ENCODE measurements around the gene IRF2BP1.
"Not testable (repeated sequence)": the region's sequence is repeated elsewhere in the genome, so short reads cannot be mapped to it uniquely, and the experiment has no call there.

IRF2BP1 gene

GRCh38 chr19:45901912-45902650, 16.1 kb upstream of the IRF2BP1 start, which contains the start of gene MYPOP:
TSS of gene MYPOP (minus strand) at chr19:45902613. CDS start at chr19:45901773, 840 bp downstream.
- no peak for DNase-seq (ENCODE audit: low read depth)

DNA sequence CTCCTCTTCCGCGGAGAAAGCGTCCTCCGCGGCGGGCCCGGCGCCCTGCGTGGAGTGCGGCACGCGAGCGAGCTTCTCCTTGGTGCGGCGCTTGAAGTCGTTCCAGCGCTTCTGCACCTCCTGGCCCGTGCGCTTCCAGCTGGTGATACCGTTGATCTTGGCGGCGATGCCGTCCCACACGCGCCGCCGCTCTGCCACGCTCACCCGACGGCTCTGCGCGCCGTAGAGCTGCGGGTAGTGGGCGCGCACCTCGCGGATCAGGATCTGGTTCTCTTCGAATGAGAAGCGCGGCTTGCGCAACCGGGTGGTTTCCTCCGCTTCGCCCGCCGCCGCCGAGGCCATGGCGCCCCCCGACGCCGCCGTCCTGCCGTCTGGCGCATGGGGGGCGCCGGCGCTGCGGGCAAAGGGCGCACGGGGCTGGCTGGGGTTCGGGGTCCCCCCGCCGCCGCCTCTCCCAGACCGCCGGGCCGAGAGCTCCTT, 15.5 kb upstream of the IRF2BP1 start:
- peak; percentile 73 for DNase-seq (ENCODE audit: low read depth)

DNA sequence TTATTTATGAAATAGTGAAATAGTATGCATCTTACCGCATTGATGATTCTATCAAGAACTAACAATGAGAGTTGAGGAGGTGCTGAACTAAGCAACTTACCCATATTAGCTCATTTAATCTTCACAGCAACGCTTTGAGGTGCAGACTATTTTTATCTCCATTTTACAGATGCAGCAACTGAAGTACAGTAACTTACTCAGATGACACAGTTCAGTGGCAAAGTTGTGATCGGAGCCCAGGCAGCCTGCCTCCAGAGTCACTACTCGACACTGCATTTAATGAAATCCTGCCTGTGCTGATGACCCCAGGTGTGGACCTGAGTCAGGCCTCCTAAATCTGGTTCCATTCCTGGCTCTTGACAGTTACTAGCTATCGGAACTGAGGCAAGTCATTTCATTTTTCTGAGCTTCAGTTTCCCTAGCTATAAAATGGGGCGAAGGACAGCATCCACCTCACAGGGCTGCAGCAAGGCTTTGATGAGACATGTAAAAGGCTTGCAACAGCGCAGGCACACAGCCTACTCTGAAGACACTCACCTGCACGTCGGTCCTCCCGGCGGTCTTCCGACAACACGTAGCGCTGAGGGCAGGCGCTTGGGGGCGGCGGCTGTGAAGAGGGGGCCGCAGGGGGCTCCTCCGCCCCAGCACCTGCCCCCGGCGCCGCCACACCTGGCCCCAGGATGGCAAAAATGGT, 14.9 kb upstream of the IRF2BP1 start:
- no peak for DNase-seq (ENCODE audit: low read depth)

- DNase-seq (ENCODE audit: low read depth) = no peak
These were observed 14.1 kb upstream of the IRF2BP1 start for GRCh38 chr19:45899919-45900589.

DNA sequence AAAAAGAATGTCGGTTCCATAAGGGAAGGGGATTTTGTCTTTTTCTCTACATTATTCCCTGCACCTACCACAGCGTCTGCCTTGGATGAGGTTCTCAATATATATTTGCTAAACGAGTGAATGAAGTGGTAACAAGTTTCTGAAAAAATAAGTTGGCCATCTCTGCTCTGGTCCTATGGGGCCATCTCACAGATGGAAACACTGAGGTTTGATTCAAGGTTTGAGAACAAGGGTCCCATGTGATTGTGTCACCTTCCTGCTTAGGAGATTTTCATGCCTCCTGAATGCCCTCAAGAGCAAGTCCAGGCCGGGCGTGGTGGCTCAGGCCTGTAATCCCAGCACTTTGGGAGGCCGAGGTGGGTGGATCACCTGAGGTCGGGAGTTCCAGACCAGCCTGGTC, 13.3 kb upstream of the IRF2BP1 start:
- DNase-seq (ENCODE audit: low read depth) = no peak

- DNase-seq (ENCODE audit: low read depth) = no peak
These were observed 11.4 kb upstream of the IRF2BP1 start for GRCh38 chr19:45897261-45897812.

DNA sequence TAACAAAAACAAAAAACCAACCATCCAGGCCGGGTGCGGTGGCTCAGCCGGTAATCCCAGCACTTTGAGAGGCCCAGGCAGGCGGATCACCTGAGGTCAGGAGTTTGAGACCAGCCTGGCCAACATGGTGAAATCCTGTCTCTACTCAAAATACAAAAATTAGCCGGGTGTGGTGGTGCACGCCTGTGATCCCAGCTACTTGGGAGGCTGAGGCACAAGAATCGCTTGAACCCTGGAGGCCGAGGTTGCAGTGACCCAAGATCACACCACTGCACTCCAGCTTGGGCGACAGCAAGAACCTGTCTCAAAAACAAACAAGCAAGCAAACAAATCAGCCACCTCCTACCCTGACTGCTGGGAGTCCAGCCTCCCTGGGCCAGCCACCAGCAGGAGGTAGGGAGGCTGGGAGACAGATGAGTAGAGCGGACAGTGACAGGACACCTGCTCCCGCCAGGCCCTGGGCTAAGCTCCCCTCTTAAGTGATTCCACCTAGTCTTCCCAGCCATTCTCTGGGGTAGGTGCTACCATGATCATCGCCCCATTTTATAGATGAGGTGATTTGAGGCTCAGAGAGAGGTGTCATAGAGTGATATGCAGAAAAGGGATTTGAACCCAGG, 10.2 kb upstream of the IRF2BP1 start:
- DNase-seq (ENCODE audit: low read depth) = not testable (repeated sequence)

DNA sequence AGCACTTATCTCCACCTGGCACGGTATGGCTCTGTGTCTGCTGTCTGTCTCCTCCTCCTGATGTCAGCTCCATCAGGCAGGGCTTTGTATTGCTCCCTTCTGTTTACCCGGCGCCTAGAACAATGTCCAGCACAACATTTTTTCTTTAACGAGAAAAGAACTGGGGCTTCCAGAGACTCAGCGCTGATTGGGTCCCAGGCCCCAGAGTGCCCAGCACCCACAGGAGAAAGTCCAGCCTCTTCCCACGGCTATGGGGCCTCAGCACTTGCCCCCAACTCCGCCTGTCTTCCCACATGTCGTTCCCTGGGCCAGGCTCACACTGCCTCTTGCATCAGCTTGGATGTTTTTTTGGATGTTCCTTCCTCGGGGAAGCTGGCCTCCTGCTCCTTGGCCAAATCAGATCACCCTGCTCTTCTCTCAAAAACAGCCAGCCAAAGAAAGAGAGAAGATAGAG, 9.6 kb upstream of the IRF2BP1 start:
- no peak for DNase-seq (ENCODE audit: low read depth)

DNA sequence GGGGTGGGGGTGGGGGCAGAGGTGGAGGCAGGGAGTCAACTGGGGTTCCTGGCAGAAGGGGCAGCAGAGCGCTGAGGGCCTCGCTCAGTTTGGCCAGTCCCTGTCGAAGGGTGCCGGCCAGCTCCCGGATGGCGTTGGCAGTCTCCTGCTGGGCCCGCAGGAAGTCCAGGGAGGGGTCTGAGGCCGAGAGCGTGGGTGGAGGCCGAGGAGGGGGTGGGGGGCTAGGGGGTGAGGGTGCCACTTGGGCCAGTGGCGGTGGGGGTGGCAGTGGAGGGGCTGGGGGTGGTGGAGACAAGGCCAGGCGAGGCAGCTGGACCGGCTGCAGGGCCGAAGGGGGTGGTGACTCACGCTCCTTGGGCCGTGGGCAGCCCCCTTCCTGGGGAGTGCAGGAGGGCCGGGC, 4.9 kb upstream of the IRF2BP1 start:
- no peak for DNase-seq (ENCODE audit: low read depth)

DNA sequence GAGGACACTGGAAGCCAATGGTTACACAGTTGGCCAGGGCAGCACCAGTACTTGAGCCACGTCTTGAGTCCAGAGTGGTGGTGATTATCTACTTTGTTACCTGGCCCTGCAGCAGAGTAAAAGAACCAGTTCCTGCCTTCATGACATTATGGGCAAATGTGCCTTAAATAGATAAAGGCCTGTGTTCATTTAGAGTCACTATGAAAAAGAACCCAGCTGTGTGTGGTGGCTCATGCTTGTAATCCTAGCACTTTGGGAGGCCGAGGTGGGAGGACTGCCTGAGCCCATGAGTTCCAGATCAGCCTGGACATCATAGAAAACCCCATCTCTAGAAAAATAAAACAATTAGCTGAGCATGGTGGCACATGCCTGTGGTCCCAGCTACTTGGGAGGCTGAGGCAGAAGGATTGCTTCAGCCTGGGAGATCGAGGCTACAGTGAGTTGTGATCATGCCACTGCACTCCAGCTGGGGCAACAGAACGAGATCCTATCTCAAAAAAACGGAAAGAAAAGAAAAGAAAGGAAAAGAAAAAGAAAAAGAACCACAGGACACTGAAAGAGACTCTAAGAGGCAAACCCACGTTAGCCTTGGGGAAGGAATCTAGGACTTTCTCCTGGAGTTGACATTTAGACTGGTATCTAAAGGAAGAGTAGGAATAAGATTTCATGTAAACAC, 3.4 kb upstream of the IRF2BP1 start:
- DNase-seq (ENCODE audit: low read depth) = no peak

GRCh38 chr19:45887200-45887710, 1.3 kb upstream of the IRF2BP1 start:
- DNase-seq (ENCODE audit: low read depth) = no peak

GRCh38 chr19:45886427-45887199, 672 bp upstream of the IRF2BP1 start:
- peak; percentile 96 for DNase-seq (ENCODE audit: low read depth)

- no peak for DNase-seq (ENCODE audit: low read depth)
These were observed 1.0 kb downstream of the IRF2BP1 start for GRCh38 chr19:45884682-45885555.

DNA sequence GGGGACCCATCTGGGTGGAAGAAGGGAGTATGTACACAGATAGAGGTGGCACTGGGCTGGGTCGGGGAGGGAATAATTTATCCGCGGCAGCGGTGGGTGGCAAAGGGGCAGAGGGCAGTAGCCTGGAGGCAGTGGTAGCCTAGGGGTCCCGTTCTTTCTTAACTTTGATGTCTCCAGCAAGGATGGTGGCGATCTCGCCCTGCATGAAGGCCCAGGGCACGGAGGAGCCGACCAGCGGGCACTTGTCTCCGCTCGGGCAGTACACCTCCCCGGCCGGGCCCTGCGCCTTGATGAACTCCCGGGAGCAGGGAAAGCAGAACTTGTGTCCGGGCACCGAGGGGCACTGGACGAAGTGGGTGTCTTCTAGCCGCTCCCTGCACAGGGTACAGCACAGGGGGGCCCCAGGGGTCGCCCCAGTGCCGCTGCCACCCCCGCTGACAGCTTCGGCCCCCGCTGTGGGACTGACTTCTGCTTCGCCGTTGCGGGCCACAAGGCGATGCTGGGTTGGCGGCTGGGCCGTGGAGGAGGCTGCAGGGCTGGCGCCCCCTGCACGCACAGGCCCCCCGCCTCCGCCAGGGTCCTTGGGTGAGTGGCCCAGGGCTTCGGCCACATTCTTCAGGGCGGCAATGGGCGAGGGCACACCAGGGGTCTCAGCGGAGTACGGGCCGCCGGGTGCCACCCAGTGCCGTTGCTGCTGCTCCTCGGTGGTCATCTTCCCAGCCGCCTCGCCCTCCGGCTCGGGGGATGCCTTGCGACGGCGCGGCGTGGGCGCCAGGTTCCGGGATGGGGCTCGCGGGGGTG, 1.9 kb downstream of the IRF2BP1 start:
- no peak for DNase-seq (ENCODE audit: low read depth)

GRCh38 chr19:45883586-45883880, 2.4 kb downstream of the IRF2BP1 start:
- no peak for DNase-seq (ENCODE audit: low read depth)

GRCh38 chr19:45882652-45883585, 3.0 kb downstream of the IRF2BP1 start:
- peak; percentile 87 for DNase-seq (ENCODE audit: low read depth)

DNA sequence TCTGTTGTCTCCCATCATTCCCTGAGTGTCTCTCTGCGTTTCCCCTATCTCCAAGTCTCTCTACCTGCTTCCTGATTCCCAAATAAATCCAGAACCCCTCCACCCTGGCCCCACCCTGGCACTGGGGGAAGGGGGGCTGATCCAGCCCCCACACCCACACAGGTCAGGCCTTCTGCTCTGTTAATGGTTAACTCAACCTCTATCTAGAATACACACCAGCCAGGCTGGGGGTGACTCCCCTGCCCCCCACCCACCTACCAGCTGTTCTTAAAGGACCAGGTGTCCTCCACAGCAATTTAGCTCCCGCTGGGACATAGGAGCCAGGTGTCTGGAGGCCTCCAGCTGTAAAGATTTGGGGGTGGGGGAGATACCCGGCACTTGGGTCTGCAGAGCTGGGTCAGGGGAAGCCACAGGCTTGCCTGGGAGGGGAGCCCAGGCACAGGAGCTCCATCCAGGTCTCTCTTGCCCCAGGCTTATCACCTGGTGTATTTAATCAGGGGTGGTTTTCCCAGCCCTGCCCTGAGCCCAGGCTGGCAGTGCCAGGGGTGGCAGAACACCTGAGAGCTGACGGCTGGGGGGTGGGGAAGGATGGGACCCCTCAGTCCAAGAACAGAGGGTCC, 3.9 kb downstream of the IRF2BP1 start:
- DNase-seq (ENCODE audit: low read depth) = no peak
